HCT116 (cell line): ENCODE results near the gene ERG.

Source experiments
- CTCF ChIP-seq, 3 experiments: fragments of 200-600 bp in 1 of 3; sonication (generic) in 1 of 3; IDR thresholded peaks in 2 of 3; conservative IDR thresholded peaks in 1 of 3; 2 replicates each; pipeline ENCODE4 v1.5.1; 2012 to 2017; ENCODE audit warnings: low read depth in 2 of 3, low read length in 2 of 3, antibody characterized with exemption in 1 of 3, borderline replicate concordance in 1 of 3, control low read depth in 1 of 3, mild to moderate bottlenecking in 1 of 3, mixed read lengths in 1 of 3, mixed run types in 1 of 3, moderate library complexity in 1 of 3; ENCODE audit not compliant: insufficient read depth in 1 of 3
- POLR2A ChIP-seq: IDR thresholded peaks from 2 replicates; pipeline ENCODE4 v1.7.0; 2011; ENCODE audit warnings: borderline replicate concordance; ENCODE audit not compliant: insufficient read depth, insufficient read length; ENCODE audit errors: extremely low read depth
- POLR2AphosphoS5 ChIP-seq: IDR thresholded peaks from 2 replicates; pipeline ENCODE4 v1.6.1; 2011; ENCODE audit warnings: mild to moderate bottlenecking, low read depth, low read length, moderate library complexity
- SP1 ChIP-seq: IDR thresholded peaks from 2 replicates; pipeline ENCODE4 v1.6.1; 2012; ENCODE audit warnings: low read depth
- ZBTB33 ChIP-seq: IDR thresholded peaks from 2 replicates; pipeline ENCODE4 v1.6.1; 2011; ENCODE audit warnings: mild to moderate bottlenecking, low read length, moderate library complexity; ENCODE audit not compliant: insufficient replicate concordance; ENCODE audit errors: extremely low read depth
- ZNF274 ChIP-seq: fragments of 200-500 bp; sonication (Bioruptor generic); IDR thresholded peaks from 2 replicates; pipeline ENCODE4 v1.6.1; 2014; ENCODE audit warnings: mild to moderate bottlenecking, low read depth, low read length, inconsistent platforms

GRCh38 chr21:38402795-38403194 lies 95.5 kb downstream of the ERG start:
- TF ChIP-seq ZBTB33 = no peak
- TF ChIP-seq CTCF (IDR thresholded peaks at IDR 0.05 in 2 of 3, conservative IDR thresholded peaks at IDR 0.05 in 1 of 3; ENCODE audit: borderline replicate concordance in 1 of 3, insufficient read depth in 1 of 3, low read depth in 2 of 3, low read length in 2 of 3) = no peak
- no peak for TF ChIP-seq ZNF274
- no peak for TF ChIP-seq POLR2A
- TF ChIP-seq SP1 = no peak
- TF ChIP-seq POLR2AphosphoS5 = no peak
